HepG2 (cell line): ENCODE data around the gene DTNA. TPM values are rescaled to one million over a fixed set of nuclear protein-coding genes. Genes with fewer than 3 reads are reported as not detected.

Experiments
- ATAC-seq: fragments of 200-7000 bp; cut with Tn5 transposase; 3 replicates; pipeline ENCODE4 v1.9.1; 2020; ENCODE audit warnings: mild to moderate bottlenecking, moderate library complexity
- BruUV-seq: library from RNA; stranded (reverse); fragments of 400-500 nt; replicated peaks from 2 replicates; lab custom pipeline; 2021; lab: Mats Ljungman, UMichigan
- CTCF ChIA-PET: fragments of 300-600 bp; formaldehyde crosslinking; extraction: SDS; loops from one replicate; lab custom pipeline; 2021; ENCODE audit warnings: low total read pairs, inconsistent platforms, low intra/inter-chr PET ratio; lab: Yijun Ruan, JAX
- POLR2A ChIA-PET: fragments of 350-600 bp; sonication (Branson Sonifier 250); formaldehyde crosslinking; loops from one replicate; lab custom pipeline; 2020; ENCODE audit warnings: antibody characterized with exemption, inconsistent platforms; lab: Yijun Ruan, JAX
- DNase-seq: peaks from one replicate; pipeline ENCODE4 v3.0.0-alpha.2; 2015; ENCODE audit warnings: low spot score
- FAIRE-seq: peaks from 3 replicates; lab custom pipeline; 2011; peaks lifted over from hg19 to GRCh38; lab: Jason Lieb, UNC
- H2AFZ ChIP-seq: one replicate; pipeline ENCODE4 v1.6.1; 2011; ENCODE audit warnings: low read length, inconsistent platforms
- H3K27ac ChIP-seq: fragments of 300-600 bp; 3 replicates; pipeline ENCODE4 v1.8.0; 2011; ENCODE audit warnings: mixed run types, mild to moderate bottlenecking, mixed read lengths, low read length, inconsistent platforms; ENCODE audit not compliant: insufficient read depth; ENCODE audit errors: extremely low read length
- H3K27me3 ChIP-seq, 2 experiments: fragments of 200-600 bp in 1 of 2; 2 replicates in 1 of 2; 3 replicates in 1 of 2; pipeline versions ENCODE4 v1.6.0 to v1.8.0; 2011; ENCODE audit warnings: low read length in 2 of 2, mild to moderate bottlenecking in 2 of 2, moderate library complexity in 2 of 2, inconsistent platforms in 1 of 2; ENCODE audit not compliant: insufficient read depth in 2 of 2, control insufficient read depth in 1 of 2
- H3K36me3 ChIP-seq, 2 experiments: fragments of 200-600 bp in 1 of 2; replicated peaks in 1 of 2; 2 replicates in 1 of 2; 3 replicates in 1 of 2; pipeline versions ENCODE4 v1.5.1 to v1.8.0; 2011; ENCODE audit warnings: low read length in 2 of 2, inconsistent platforms in 1 of 2; ENCODE audit not compliant: insufficient read depth in 2 of 2, control insufficient read depth in 1 of 2
- H3K4me1 ChIP-seq: 2 replicates; pipeline ENCODE4 v1.5.1; 2012; ENCODE audit warnings: low read length, inconsistent platforms; ENCODE audit not compliant: insufficient read depth
- H3K4me2 ChIP-seq: 2 replicates; pipeline ENCODE4 v1.6.0; 2011; ENCODE audit warnings: low read depth, low read length, inconsistent platforms
- H3K4me3 ChIP-seq, 3 experiments: fragments of 200-600 bp in 1 of 3; sonication (generic), shearing (Covaris generic) in 1 of 3; replicated peaks in 1 of 3; 2 replicates each; pipeline ENCODE4 v1.5.1; 2011 to 2016; ENCODE audit warnings: low read length in 3 of 3, inconsistent platforms in 2 of 3, low read depth in 2 of 3, mild to moderate bottlenecking in 2 of 3, control low read depth in 1 of 3, mixed read lengths in 1 of 3; ENCODE audit not compliant: insufficient read depth in 1 of 3
- H3K79me2 ChIP-seq: one replicate; pipeline ENCODE4 v1.6.1; 2011; ENCODE audit warnings: low read length, inconsistent platforms; ENCODE audit not compliant: insufficient read depth
- H3K9ac ChIP-seq: 2 replicates; pipeline ENCODE4 v1.6.0; 2011; ENCODE audit warnings: mild to moderate bottlenecking, low read depth, low read length, inconsistent platforms; ENCODE audit not compliant: insufficient read depth
- H3K9me3 ChIP-seq: 2 replicates; pipeline ENCODE4 v1.5.1; 2012; ENCODE audit warnings: mild to moderate bottlenecking, low read length
- H4K20me1 ChIP-seq: 2 replicates; pipeline ENCODE4 v1.6.0; 2011; ENCODE audit warnings: inconsistent platforms, mild to moderate bottlenecking, low read length, moderate library complexity; ENCODE audit not compliant: insufficient read depth
- ATF7-NPFF ChIP-seq: sonication (generic); formaldehyde crosslinking; IDR thresholded peaks from 2 replicates; pipeline ENCODE4 v1.8.1; 2023; ENCODE audit warnings: mild to moderate bottlenecking, low read depth, missing genetic modification reagents, moderate library complexity
- DNMT3B ChIP-seq: conservative IDR thresholded peaks from 2 replicates; pipeline ENCODE4 v1.6.1; 2016; ENCODE audit warnings: missing biosample characterization, control low read depth
- GATA4 ChIP-seq: sonication (generic); IDR thresholded peaks from 2 replicates; pipeline ENCODE4 v1.6.1; 2016; ENCODE audit warnings: antibody characterized with exemption, low read depth, borderline replicate concordance
- MAFG ChIP-seq: sonication (generic); formaldehyde crosslinking; IDR thresholded peaks from 2 replicates; pipeline ENCODE4 v1.5.1; 2020; ENCODE audit warnings: mild to moderate bottlenecking, missing genetic modification reagents
- ZKSCAN8 ChIP-seq: IDR thresholded peaks from 2 replicates; pipeline ENCODE4 v1.6.1; 2016; ENCODE audit warnings: borderline replicate concordance, missing genetic modification reagents, missing compliant biosample characterization
- ZNF138 ChIP-seq: sonication (generic); formaldehyde crosslinking; IDR thresholded peaks from 2 replicates; pipeline ENCODE4 v1.5.0; 2020; ENCODE audit warnings: mild to moderate bottlenecking, low read depth, missing genetic modification reagents
- ZNF569 ChIP-seq: sonication (generic); formaldehyde crosslinking; IDR thresholded peaks from 2 replicates; pipeline ENCODE4 v1.5.0; 2020; ENCODE audit warnings: mild to moderate bottlenecking, missing genetic modification reagents, moderate library complexity, borderline replicate concordance
- WGBS: methylation state at CpG from one replicate; pipeline ENCODE4 v1.1.6; 2017; ENCODE audit warnings: low lambda C conversion rate; 5-methylcytosine and 5-hydroxymethylcytosine counted together
- in situ Hi-C: cut with HindIII; loops from 2 replicates; pipeline ENCODE4 v1.10.0; 2017; ENCODE audit warnings: low pct_unique_long_range_greater_than_20kb; ENCODE audit not compliant: extremely low pct_ligation_motif_present
- intact Hi-C: fragments of 100-400 bp; cut with micrococcal nuclease; formaldehyde crosslinking; loops from one replicate; pipeline ENCODE4 v1.10.0; 2022; ENCODE audit not compliant: unreplicated experiment
- polyA plus RNA-seq, 8 experiments: library from polyadenylated mRNA; depleted of rRNA in 3 of 8; stranded (reverse) in 7 of 8; unstranded in 1 of 8; fragments of >200 nt; fragmentation: Illumina TruSeq in 4 of 8; extraction: Trizol in 4 of 8; gene quantifications; 2 replicates each; pipeline versions ENCODE4 v1.2.1 to v1.2.3, GENCODE V29; 2011 to 2016; ENCODE audit warnings: low read depth in 4 of 8, missing spikeins in 1 of 8, mixed read lengths in 1 of 8; ENCODE audit not compliant: insufficient read depth in 1 of 8
- total RNA-seq, 5 experiments: library from RNA; depleted of rRNA; stranded (reverse); fragments of >200 nt; fragmentation: Illumina TruSeq; extraction: Trizol; gene quantifications; 2 replicates each; pipeline ENCODE4 v1.2.3, GENCODE V29; 2016; ENCODE audit warnings: low read depth in 1 of 5
- TF ChIP-seq, protein P1 (sequence below): sonication (generic); formaldehyde crosslinking; IDR thresholded peaks from 2 replicates; pipeline ENCODE4 v1.5.1; 2020; ENCODE audit warnings: mild to moderate bottlenecking, missing genetic modification reagents, borderline replicate concordance
- TF ChIP-seq, protein P2 (sequence below): sonication (generic); formaldehyde crosslinking; IDR thresholded peaks from 2 replicates; pipeline ENCODE4 v1.8.0; 2022; ENCODE audit warnings: mild to moderate bottlenecking, missing genetic modification reagents, moderate library complexity
- TF ChIP-seq, protein P3 (sequence below): sonication (generic); formaldehyde crosslinking; IDR thresholded peaks from 2 replicates; pipeline ENCODE4 v1.4.0; 2020; ENCODE audit warnings: missing genetic modification reagents
- TF ChIP-seq, protein P4 (sequence below): sonication (generic); formaldehyde crosslinking; IDR thresholded peaks from 2 replicates; pipeline ENCODE4 v1.4.0; 2020; ENCODE audit warnings: missing genetic modification reagents, borderline replicate concordance
- TF ChIP-seq, protein P5 (sequence below): sonication (generic); formaldehyde crosslinking; IDR thresholded peaks from 2 replicates; pipeline ENCODE4 v1.8.1; 2023; ENCODE audit warnings: mild to moderate bottlenecking, missing genetic modification reagents, borderline replicate concordance

DTNA gene
- total and polyA plus RNA-seq, 2 of the 13 experiments (the other 11 are each of a cell fraction or from before 2014, with no cell fraction given), result 8.5 to 29.0 TPM

DNA sequence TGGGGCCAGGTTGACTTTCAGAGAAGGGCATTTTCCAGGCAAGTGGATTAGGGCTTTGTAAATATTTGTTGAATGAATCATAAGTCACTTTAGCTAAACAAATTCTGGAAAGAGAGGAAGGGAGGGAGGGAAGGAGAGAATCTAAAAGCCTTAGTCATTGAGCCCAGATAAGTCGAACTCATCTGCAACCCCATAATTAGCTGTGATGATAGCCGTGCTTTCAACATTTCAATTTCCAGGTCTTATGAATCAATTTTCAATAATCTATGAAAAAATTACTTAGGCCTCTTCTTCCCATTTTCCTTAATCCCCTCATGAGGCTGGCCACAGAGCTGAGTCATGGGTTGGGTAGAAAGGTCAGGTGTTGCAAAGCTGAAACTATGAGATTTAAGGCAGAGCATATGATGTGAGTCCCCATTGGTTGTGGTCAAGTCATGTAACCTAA lies 219.3 kb downstream of the DTNA start:
- peak overlapping the region; percentile 92 for H3K4me2 ChIP-seq
- H4K20me1 ChIP-seq, result no peaks in the 10 kb centered on the region
- peaks cover 86% of the 10 kb centered on the region for H3K4me1 ChIP-seq
- peaks cover 18% of the 10 kb centered on the region for H3K79me2 ChIP-seq
- intact Hi-C loops, result loop anchor here (1.0 to 5.0 kb wide), 4 partner anchors 17 to 50 kb away; no protein-coding TSS in a partner anchor
- in situ Hi-C loops, result no loop called here
- DNase-seq (peak; percentile 94), ATAC-seq (peak; percentile 77), FAIRE-seq (peak; percentile 92)
- 2% methylated on average over 2 of the region's 2 CpGs for WGBS
- H3K27me3 ChIP-seq, result no peaks in the 10 kb centered on the region
- peak overlapping the region; percentile 98 for H3K27ac ChIP-seq
- peak overlapping the region in 2 of 3 experiments; percentile 44 to 71; a peak in 1 of 6 replicates for H3K4me3 ChIP-seq
- no peaks in the 10 kb centered on the region for H3K36me3 ChIP-seq
- BruUV-seq, result no TSS peak
- ChIA-PET POLR2A (interaction anchor here (1.0 to 3.3 kb wide), 14 partner anchors 9 to 361 kb away, joined by 3 to 65 read pairs (median 4); partner anchors contain the start of gene ZSCAN30), CTCF (no interaction called here)
- H2AFZ ChIP-seq, result no peak overlapping the region
- peak overlapping the region; percentile 71 for H3K9ac ChIP-seq
- no peaks in the 10 kb centered on the region for H3K9me3 ChIP-seq
- TF ChIP-seq, protein P1, sequence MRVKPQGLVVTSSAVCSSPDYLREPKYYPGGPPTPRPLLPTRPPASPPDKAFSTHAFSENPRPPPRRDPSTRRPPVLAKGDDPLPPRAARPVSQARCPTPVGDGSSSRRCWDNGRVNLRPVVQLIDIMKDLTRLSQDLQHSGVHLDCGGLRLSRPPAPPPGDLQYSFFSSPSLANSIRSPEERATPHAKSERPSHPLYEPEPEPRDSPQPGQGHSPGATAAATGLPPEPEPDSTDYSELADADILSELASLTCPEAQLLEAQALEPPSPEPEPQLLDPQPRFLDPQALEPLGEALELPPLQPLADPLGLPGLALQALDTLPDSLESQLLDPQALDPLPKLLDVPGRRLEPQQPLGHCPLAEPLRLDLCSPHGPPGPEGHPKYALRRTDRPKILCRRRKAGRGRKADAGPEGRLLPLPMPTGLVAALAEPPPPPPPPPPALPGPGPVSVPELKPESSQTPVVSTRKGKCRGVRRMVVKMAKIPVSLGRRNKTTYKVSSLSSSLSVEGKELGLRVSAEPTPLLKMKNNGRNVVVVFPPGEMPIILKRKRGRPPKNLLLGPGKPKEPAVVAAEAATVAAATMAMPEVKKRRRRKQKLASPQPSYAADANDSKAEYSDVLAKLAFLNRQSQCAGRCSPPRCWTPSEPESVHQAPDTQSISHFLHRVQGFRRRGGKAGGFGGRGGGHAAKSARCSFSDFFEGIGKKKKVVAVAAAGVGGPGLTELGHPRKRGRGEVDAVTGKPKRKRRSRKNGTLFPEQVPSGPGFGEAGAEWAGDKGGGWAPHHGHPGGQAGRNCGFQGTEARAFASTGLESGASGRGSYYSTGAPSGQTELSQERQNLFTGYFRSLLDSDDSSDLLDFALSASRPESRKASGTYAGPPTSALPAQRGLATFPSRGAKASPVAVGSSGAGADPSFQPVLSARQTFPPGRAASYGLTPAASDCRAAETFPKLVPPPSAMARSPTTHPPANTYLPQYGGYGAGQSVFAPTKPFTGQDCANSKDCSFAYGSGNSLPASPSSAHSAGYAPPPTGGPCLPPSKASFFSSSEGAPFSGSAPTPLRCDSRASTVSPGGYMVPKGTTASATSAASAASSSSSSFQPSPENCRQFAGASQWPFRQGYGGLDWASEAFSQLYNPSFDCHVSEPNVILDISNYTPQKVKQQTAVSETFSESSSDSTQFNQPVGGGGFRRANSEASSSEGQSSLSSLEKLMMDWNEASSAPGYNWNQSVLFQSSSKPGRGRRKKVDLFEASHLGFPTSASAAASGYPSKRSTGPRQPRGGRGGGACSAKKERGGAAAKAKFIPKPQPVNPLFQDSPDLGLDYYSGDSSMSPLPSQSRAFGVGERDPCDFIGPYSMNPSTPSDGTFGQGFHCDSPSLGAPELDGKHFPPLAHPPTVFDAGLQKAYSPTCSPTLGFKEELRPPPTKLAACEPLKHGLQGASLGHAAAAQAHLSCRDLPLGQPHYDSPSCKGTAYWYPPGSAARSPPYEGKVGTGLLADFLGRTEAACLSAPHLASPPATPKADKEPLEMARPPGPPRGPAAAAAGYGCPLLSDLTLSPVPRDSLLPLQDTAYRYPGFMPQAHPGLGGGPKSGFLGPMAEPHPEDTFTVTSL (CRISPR knock-in tag), result peak; percentile 91; the same call in 1 of the 2 replicates
- no peak for TF ChIP-seq ZNF138
- peak; percentile 91 for TF ChIP-seq MAFG (CRISPR knock-in tag)
- TF ChIP-seq GATA4, result 0 out of 2 replicates have a peak, but pooled peaks have one; percentile 39
- TF ChIP-seq ZNF569 (CRISPR knock-in tag), result no peak
- 0 out of 2 replicates have a peak, but pooled peaks have one; percentile 57 for TF ChIP-seq ZKSCAN8 (CRISPR knock-in tag)
- TF ChIP-seq, protein P2, sequence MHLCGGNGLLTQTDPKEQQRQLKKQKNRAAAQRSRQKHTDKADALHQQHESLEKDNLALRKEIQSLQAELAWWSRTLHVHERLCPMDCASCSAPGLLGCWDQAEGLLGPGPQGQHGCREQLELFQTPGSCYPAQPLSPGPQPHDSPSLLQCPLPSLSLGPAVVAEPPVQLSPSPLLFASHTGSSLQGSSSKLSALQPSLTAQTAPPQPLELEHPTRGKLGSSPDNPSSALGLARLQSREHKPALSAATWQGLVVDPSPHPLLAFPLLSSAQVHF (CRISPR knock-in tag), result no peak
- TF ChIP-seq, protein P3, sequence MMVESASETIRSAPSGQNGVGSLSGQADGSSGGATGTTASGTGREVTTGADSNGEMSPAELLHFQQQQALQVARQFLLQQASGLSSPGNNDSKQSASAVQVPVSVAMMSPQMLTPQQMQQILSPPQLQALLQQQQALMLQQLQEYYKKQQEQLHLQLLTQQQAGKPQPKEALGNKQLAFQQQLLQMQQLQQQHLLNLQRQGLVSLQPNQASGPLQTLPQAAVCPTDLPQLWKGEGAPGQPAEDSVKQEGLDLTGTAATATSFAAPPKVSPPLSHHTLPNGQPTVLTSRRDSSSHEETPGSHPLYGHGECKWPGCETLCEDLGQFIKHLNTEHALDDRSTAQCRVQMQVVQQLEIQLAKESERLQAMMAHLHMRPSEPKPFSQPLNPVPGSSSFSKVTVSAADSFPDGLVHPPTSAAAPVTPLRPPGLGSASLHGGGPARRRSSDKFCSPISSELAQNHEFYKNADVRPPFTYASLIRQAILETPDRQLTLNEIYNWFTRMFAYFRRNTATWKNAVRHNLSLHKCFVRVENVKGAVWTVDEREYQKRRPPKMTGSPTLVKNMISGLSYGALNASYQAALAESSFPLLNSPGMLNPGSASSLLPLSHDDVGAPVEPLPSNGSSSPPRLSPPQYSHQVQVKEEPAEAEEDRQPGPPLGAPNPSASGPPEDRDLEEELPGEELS (CRISPR knock-in tag), result peak; percentile 73
- TF ChIP-seq, protein P4, sequence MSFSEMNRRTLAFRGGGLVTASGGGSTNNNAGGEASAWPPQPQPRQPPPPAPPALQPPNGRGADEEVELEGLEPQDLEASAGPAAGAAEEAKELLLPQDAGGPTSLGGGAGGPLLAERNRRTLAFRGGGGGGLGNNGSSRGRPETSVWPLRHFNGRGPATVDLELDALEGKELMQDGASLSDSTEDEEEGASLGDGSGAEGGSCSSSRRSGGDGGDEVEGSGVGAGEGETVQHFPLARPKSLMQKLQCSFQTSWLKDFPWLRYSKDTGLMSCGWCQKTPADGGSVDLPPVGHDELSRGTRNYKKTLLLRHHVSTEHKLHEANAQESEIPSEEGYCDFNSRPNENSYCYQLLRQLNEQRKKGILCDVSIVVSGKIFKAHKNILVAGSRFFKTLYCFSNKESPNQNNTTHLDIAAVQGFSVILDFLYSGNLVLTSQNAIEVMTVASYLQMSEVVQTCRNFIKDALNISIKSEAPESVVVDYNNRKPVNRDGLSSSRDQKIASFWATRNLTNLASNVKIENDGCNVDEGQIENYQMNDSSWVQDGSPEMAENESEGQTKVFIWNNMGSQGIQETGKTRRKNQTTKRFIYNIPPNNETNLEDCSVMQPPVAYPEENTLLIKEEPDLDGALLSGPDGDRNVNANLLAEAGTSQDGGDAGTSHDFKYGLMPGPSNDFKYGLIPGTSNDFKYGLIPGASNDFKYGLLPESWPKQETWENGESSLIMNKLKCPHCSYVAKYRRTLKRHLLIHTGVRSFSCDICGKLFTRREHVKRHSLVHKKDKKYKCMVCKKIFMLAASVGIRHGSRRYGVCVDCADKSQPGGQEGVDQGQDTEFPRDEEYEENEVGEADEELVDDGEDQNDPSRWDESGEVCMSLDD (CRISPR knock-in tag), result no peak
- TF ChIP-seq, protein P5, sequence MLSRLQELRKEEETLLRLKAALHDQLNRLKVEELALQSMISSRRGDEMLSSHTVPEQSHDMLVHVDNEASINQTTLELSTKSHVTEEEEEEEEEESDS (CRISPR knock-in tag), result no peak
- no peak; the same call in 1 of the 2 replicates for TF ChIP-seq DNMT3B (CRISPR knock-in tag)
- no peak for TF ChIP-seq ATF7-NPFF (CRISPR knock-in tag)
